HG02678 (cell line): ENCODE results near the gene ABCA2.

Source experiments
- ATAC-seq: cut with Tn5 transposase; IDR thresholded peaks from one replicate; pipeline ENCODE4 v1.9.1; 2021; ENCODE audit warnings: mild to moderate bottlenecking, moderate library complexity; ENCODE audit not compliant: unreplicated experiment

Gene ABCA2

GRCh38 chr9:137001857-137002645, 26.0 kb downstream of the ABCA2 start:
- ATAC-seq, result no peak

GRCh38 chr9:137000177-137000930, 27.7 kb downstream of the ABCA2 start:
- peak; percentile 75 for ATAC-seq

- no peak for ATAC-seq
Observed at GRCh38 chr9:136997830-136998234, 30.2 kb downstream of the ABCA2 start.

- no peak for ATAC-seq
Observed at GRCh38 chr9:136997371-136997770, 30.7 kb downstream of the ABCA2 start.

- ATAC-seq, result no peak
Observed at GRCh38 chr9:136996361-136997292, 31.4 kb downstream of the ABCA2 start, which contains the start of gene CLIC3. Gene CLIC3 (minus strand): TSS chr9:136996568. CDS start chr9:136996543, 25 bp downstream.

GRCh38 chr9:136995772-136996311, 32.2 kb downstream of the ABCA2 start:
- ATAC-seq, result no peak

GRCh38 chr9:136995362-136995761, 32.7 kb downstream of the ABCA2 start:
- no peak for ATAC-seq

- no peak for ATAC-seq
Observed at GRCh38 chr9:136994888-136995230, 33.2 kb downstream of the ABCA2 start.

- no peak for ATAC-seq
Observed at GRCh38 chr9:136994180-136994887, 33.7 kb downstream of the ABCA2 start.

GRCh38 chr9:136992819-136993369, 35.1 kb downstream of the ABCA2 start:
- no peak for ATAC-seq

- ATAC-seq, result peak; percentile 76
Observed at GRCh38 chr9:136991993-136992818, 35.8 kb downstream of the ABCA2 start, which contains the start of gene PAXX. Gene PAXX (plus strand): TSS chr9:136992422. CDS start chr9:136992444, 22 bp downstream.

- ATAC-seq, result no peak
Observed at GRCh38 chr9:136990242-136990911, 37.7 kb downstream of the ABCA2 start.

GRCh38 chr9:136988872-136989271, 39.2 kb downstream of the ABCA2 start:
- no peak for ATAC-seq

GRCh38 chr9:136985853-136986252, 42.2 kb downstream of the ABCA2 start:
- ATAC-seq, result no peak

- no peak for ATAC-seq
Observed at GRCh38 chr9:136985027-136985602, 42.9 kb downstream of the ABCA2 start.

GRCh38 chr9:136984464-136985026, 43.5 kb downstream of the ABCA2 start:
- no peak for ATAC-seq

GRCh38 chr9:136983656-136984314, 44.3 kb downstream of the ABCA2 start:
- ATAC-seq, result no peak
